Left kidney (tissue), 2 donors: ENCODE data around the gene PPTC7. TPM values are rescaled to one million over a fixed set of nuclear protein-coding genes. Genes with fewer than 3 reads are reported as not detected.
"Not testable (repeated sequence)": the region's sequence is repeated elsewhere in the genome, so short reads cannot be mapped to it uniquely, and the experiment has no call there.

ENCODE experiments used
- DNase-seq: peaks from one replicate; pipeline ENCODE4 v3.0.0-alpha.2; 2013
- polyA plus RNA-seq: library from polyadenylated mRNA; unstranded; fragments of 120-200 nt; gene quantifications from one replicate; pipeline ENCODE4 v1.2.1, GENCODE V29; 2013; ENCODE audit not compliant: insufficient read length

PPTC7 gene
- polyA plus RNA-seq, 1 donor: 23.7 TPM

- no peak for DNase-seq
Observed at GRCh38 chr12:110536834-110537604, 46.1 kb downstream of the PPTC7 start.

- no peak for DNase-seq
Observed at GRCh38 chr12:110534811-110535210, 48.3 kb downstream of the PPTC7 start.

- no peak for DNase-seq
Observed at GRCh38 chr12:110533607-110534006, 49.5 kb downstream of the PPTC7 start.

- no peak for DNase-seq
Observed at GRCh38 chr12:110532644-110533043, 50.5 kb downstream of the PPTC7 start.

- DNase-seq: no peak
Observed at GRCh38 chr12:110531741-110532333, 51.3 kb downstream of the PPTC7 start.

GRCh38 chr12:110530511-110530910, 52.6 kb downstream of the PPTC7 start:
- no peak for DNase-seq

- no peak for DNase-seq
Observed at GRCh38 chr12:110528277-110528839, 54.8 kb downstream of the PPTC7 start.

- not testable (repeated sequence) for DNase-seq
Observed at GRCh38 chr12:110520876-110521712, 62.0 kb downstream of the PPTC7 start.

GRCh38 chr12:110518014-110518413, 65.1 kb downstream of the PPTC7 start:
- DNase-seq: not testable (repeated sequence)

GRCh38 chr12:110516995-110517394, 66.1 kb downstream of the PPTC7 start:
- DNase-seq: no peak

GRCh38 chr12:110514363-110514762, 68.8 kb downstream of the PPTC7 start:
- DNase-seq: no peak

- no peak for DNase-seq
Observed at GRCh38 chr12:110513842-110514241, 69.3 kb downstream of the PPTC7 start.

GRCh38 chr12:110508071-110508586, 75.0 kb downstream of the PPTC7 start:
- DNase-seq: no peak

- no peak for DNase-seq
Observed at GRCh38 chr12:110505332-110505731, 77.8 kb downstream of the PPTC7 start.

GRCh38 chr12:110503432-110503831, 79.7 kb downstream of the PPTC7 start:
- DNase-seq: no peak

GRCh38 chr12:110501752-110502738, 81.1 kb downstream of the PPTC7 start, which contains the start of the genes RAD9B and VPS29:
Gene RAD9B (plus strand): TSS chr12:110502331. CDS start chr12:110502338, 7 bp downstream.
Gene VPS29 (minus strand): TSS chr12:110502111. CDS start chr12:110502051, 60 bp downstream.
- DNase-seq: peak; percentile 98

- peak; percentile 19 for DNase-seq
Observed at GRCh38 chr12:110501399-110501751, 81.7 kb downstream of the PPTC7 start.

- no peak for DNase-seq
Observed at GRCh38 chr12:110498984-110499706, 84.0 kb downstream of the PPTC7 start.
